ENCODE results near the gene GUCY1B1.

Gene GUCY1B1

DNA sequence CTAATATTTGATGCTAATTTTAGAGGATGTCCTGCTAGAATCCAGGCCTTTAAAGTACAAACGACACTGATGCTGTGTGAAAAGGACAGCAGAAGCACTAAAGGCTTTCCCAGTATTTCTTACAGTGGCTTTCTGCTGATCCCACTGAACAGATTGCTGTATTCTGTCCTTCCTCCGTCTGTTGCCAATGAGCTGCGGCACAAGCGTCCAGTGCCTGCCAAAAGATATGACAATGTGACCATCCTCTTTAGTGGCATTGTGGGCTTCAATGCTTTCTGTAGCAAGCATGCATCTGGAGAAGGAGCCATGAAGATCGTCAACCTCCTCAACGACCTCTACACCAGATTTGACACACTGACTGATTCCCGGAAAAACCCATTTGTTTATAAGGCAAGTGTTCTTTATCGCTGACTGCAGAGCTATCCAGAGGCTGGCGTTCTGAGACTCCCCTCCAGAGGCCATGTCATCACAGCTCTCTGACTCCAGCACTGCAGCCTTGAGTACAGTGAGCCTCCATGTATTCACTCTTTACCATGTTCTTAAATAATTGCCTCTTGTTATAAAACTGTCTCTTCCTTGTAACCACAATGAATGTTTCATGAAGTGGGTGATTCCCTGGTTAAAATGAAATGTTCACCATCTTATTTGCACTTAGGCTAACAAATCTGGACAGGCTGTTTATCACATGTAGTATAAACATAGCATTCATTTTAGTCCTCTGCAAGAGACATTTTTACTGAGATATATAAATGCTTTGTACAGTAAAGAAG lies 43.6 kb downstream of the GUCY1B1 start:
- no peak for DNase-seq

GRCh38 chr4:155805016-155805415 lies 46.2 kb downstream of the GUCY1B1 start:
- no peak for DNase-seq

DNA sequence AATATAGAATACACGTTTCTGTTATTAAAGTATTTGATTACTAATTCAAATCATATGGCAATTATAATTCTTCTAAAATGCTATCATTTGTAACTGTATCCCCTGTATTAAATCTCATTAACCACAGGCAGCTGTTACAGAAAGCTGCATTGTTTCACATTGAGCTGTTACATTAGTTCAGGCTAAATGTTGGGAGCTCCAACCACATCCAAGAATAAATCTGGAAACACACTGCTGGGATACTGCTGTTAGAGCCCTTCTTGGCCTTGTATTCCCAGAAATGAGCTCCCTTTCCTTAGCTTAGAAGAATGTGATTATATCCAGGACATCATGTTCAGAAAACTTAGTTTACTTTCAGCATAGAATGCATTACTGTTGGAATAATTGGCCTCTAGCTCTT lies 48.2 kb downstream of the GUCY1B1 start:
- peak; percentile 25 for DNase-seq

DNA sequence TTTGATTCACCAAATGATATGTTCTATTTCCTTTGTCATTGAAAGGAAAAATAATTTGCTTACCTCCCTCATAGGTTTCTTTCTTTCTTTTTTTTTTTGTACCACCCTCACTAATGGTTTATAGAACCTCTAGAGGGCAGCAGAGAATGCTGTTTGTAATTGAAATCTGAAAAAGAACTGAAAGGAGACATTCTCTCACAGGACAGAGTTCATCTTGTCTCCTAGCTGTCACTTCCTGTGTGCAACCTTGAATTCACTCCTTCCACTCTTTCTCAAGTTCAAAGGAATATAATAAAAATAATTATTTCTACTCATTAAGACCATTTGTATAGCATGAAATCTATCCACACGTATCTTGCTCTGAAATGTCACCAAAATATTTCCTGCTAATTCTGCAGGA lies 51.0 kb downstream of the GUCY1B1 start:
- no peak for DNase-seq

GRCh38 chr4:155811083-155811482 lies 52.3 kb downstream of the GUCY1B1 start:
- DNase-seq: no peak

DNA sequence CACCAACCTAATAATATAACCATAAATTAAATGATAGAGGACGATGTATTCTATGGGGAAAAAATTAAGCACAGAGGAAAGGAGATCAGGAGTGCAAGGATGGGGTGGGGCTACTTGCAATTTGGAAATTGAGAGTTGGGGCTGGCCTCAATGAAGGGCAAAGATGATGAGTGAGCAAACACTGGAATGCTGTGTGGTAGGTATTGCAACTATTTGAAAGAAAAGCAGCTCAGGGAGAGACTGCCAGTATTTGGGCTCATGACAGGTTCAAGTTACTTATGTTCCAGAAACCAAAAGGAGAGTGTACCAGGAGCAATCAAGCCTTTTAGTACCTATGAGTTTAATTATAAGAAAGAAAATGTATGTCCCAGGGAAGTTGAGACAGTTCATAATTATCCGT lies 59.8 kb downstream of the GUCY1B1 start:
- DNase-seq: no peak

DNA sequence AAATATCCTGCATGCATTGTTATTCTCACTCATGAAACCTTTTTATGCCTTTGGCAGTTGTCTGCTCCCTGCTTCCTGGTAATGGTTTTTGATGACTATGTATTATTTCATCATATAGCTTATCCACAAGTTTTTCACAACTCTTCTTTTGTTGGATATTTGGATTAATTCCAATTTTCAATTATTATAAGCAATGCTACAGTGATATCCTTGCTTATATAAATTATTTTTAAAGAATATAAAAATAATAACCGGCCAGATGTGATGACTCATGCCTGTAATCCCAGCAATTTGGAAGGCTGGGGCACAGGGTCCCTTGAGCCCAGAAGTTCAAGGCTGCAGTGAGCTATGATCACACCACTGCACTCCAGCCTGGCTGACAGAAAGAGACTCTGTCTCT lies 60.2 kb downstream of the GUCY1B1 start:
- no peak for DNase-seq

DNA sequence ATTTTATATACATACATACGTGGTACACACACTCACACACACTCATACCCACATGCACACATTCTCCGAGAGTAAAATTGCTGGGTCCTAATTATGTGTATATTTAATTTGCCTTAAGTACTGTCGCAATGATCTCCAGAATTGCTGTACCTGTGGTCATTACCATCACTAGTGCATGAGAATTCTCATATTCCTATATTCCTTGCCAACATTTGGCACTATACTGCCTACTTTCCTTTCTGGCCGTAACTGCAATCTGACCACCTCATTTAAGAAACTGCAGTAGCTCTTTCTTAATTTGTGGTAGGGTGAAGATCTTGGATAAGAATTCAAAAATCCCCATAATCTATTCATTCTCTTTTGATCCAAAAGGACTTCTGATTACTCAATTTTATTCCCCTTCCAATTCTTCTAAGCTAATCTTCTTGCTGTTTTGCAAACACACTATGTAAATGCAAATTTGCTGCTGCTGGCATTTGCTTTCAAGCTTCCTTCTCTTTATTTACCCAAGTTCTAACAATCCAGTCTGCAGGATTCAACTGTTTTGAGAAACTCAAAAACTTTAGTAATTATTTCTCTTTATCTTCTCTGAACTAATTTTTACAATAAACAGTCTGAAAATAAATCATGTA lies 62.2 kb downstream of the GUCY1B1 start:
- DNase-seq: no peak

DNA sequence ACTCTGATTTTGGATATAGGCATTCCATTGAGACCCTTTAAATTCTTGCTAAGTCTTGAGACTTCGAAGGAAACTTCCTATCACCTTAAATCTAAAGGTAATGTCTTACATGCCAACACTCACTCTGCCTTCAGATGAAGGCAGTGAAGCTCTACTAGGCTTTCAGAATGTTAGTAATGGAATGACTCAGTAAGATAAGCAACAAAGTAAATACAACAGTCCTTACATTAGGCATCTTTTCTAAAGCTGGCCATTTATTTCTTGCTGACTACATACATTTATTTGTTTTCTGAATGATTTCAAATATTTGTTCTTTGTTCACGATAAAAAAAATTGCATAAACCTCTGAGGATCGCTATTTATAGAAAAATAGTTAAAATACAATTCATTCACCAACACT lies 63.8 kb downstream of the GUCY1B1 start:
- no peak for DNase-seq

DNA sequence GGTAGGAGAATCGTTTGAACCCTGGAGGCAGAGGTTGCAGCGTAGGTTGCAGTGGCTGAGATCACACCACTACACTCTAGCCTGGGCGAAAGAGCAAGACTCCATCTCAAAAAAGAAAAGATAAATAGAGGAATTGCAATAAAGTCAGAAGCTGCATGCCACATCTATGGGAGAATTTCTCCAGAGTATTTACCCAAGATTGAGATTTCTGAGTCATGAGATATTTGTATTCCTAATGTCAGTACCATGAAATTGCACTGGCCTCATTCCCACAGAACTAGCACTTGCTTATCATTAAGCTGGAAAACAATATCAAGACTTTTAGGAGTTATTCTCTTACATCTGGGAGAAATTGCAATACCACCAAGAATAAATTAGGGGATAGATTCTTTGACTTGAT lies 69.8 kb downstream of the GUCY1B1 start:
- DNase-seq: no peak

- no peak for DNase-seq
These were observed 73.8 kb downstream of the GUCY1B1 start for GRCh38 chr4:155832664-155833063.

DNA sequence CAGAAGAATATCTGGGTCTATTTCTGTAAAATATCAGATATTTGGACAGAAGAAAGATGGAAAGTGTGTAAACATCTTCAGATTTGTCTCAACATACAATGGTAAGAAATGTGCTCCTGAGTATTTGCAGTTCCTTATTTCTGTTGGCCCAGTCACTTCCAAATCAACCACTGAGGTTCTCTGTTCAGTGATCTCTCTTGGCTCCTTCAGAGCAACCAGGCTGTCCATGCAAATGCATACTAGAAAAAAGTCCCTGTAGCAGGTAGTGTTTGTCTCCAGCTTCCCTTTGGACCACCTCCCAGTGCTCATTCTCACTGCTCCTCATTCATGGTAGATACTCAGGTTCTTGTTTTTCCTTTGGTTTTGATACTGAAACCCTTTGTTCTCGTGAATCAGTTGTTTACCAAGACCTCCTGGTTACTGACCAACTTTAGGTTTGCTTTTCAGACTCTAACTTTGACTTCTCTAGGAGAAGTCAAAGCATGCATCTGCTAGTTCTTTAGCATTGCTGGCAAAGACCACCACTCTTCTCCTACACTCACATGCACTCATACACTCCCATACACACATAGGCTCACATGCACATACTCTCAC lies 78.5 kb downstream of the GUCY1B1 start:
- DNase-seq: no peak

GRCh38 chr4:155842080-155842479 lies 83.3 kb downstream of the GUCY1B1 start:
- DNase-seq: no peak

GRCh38 chr4:155846929-155847328 lies 88.1 kb downstream of the GUCY1B1 start:
- DNase-seq: no peak

DNA sequence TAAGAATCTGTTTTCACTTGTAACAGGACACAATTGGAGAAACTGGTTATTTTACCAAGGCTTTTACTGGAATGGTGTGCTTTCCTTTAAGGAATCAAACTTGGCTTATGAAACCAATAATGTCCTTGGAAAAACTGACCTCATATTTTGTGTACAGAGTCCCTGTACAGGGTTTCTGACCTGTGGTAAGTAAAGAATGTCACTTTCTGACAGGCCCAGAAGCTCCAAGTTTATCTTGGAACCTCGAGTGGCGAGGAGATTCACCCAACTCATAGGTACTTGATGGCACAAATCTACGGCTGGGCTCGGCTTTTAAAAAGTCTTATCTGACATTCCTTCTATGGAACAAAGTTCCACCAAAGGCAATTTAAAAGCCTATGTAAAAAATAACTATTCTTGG lies 90.2 kb downstream of the GUCY1B1 start:
- DNase-seq: no peak

GRCh38 chr4:155853189-155853588 lies 94.4 kb downstream of the GUCY1B1 start:
- DNase-seq: no peak

DNA sequence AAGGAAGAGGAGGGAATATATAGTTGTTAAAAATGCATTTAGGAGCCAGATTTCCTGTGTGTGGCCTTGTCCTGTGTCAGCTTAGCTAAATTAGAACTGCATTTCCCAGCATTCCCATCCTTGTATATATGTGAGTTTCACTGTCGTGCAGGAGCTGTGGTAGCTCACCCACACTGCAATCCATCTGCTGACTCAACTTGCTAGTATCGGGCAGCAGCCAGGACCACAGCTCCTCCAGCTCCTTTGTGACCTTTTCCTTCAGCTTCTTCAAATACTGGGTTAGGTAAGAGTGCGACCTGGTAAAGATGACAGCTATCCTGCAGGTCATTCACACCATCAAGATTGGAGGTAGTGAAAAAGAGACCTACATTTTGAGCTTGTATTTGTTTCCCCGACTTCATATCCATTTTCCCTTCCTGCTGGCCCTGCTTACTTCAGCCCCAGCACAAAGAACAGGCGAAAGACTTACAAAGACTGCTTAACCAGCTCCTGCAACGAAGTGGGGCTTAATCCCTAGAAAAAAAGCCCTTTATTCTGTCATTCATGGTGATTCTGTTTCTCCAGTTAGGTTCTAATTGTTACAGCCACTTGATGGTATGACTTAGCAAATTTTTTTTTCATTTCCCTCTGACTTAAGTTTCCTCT lies 95.9 kb downstream of the GUCY1B1 start:
- no peak for DNase-seq

GRCh38 chr4:155855897-155856296 lies 97.1 kb downstream of the GUCY1B1 start:
- DNase-seq: no peak
